Stimulated activated CD4-positive, alpha-beta T cell treated with anti-CD3 and anti-CD28 coated beads, Interleukin-1b, Interleukin-23, amount 100 ng/mL, for 1 hour (primary cell): ENCODE results near the gene ZBTB8OS.
"Not testable (repeated sequence)": the region's sequence is repeated elsewhere in the genome, so short reads cannot be mapped to it uniquely, and the experiment has no call there.

ENCODE experiments used
- DNase-seq, 2 donors: peaks; one replicate each; pipeline ENCODE4 v3.0.0-alpha.2; 2020; ENCODE audit warnings: low read depth in 2 of 2

ZBTB8OS gene

GRCh38 chr1:32650752-32651460 is 556 bp upstream of the ZBTB8OS start, which contains the start of gene RBBP4:
Gene RBBP4, plus strand, starts transcription at chr1:32651208. Its CDS starts 99 bp downstream, at chr1:32651307.
- DNase-seq: peak; percentile 96 to 98

GRCh38 chr1:32647308-32648134 is 2.8 kb downstream of the ZBTB8OS start:
- no peak for DNase-seq

DNA sequence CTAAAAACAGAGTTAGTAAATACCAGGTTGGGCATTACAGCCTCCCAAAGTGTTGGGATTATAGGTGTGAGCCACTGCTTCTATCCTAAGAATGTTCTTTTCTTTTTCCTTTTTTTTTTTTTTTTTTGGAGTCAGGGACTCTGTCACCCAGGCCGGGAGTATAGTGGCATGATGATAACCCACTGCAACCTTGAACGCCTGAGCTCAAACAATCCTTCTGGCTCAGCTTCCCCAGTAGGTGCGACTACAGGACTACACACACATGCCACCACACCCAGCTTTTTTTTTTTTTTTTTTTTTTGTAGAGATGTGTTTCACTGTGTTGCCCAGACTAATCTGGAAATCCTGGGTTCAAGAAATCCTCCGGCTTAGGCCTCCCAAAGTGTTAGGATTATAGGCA is 5.9 kb downstream of the ZBTB8OS start:
- no peak for DNase-seq

GRCh38 chr1:32642292-32642827 is 8.0 kb downstream of the ZBTB8OS start:
- DNase-seq: not testable (repeated sequence)

DNA sequence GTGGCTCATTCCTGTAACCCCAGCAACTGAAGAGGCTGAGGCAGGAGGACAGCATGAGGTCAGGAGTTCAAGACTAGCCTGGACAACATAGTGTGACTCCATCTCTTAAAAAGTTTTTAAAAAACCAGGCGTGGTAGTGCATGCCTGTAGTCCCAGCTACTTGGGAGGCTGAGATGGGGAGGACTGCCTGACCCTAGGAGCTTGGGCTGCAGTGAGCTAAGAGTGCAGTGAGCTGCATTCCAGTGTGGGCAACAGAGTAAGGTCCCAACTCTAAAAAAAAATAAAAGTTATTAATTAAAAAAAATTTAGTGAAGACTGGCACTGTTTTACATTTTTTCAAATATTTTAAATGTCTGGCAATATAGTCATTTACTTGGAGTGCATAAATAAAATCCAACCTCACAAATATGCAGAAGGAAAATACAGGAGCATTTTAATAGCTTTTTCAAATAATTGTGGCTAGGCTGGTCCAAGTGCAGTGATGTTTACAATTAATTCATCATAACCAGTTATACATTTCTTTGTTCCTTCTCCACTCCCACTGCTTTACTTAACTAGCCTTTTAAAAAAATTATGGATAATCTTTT is 10.8 kb downstream of the ZBTB8OS start:
- DNase-seq: no peak

GRCh38 chr1:32636914-32637645 is 13.3 kb downstream of the ZBTB8OS start:
- no peak for DNase-seq

GRCh38 chr1:32635508-32636277 is 14.7 kb downstream of the ZBTB8OS start:
- DNase-seq: no peak

DNA sequence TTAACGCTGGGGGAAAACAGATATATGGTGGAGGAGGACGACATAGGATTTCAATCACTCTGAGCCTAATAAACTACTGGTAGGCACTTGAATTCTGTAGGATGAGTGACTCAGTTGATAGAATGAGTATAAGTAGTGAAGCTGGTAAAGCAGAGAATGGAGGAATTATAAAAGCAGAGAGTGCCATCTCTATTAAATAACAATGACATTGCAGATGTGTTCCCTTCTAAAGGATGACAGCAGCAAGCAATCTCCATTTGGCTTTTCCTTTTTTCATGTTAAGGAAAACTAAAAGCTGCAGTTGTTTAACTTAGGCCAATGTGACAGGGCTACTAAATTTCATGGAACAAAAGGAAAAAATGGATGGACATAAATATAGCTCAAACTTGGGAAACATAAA is 17.5 kb downstream of the ZBTB8OS start:
- no peak for DNase-seq

GRCh38 chr1:32630173-32630572 is 20.2 kb downstream of the ZBTB8OS start:
- not testable (repeated sequence) for DNase-seq

DNA sequence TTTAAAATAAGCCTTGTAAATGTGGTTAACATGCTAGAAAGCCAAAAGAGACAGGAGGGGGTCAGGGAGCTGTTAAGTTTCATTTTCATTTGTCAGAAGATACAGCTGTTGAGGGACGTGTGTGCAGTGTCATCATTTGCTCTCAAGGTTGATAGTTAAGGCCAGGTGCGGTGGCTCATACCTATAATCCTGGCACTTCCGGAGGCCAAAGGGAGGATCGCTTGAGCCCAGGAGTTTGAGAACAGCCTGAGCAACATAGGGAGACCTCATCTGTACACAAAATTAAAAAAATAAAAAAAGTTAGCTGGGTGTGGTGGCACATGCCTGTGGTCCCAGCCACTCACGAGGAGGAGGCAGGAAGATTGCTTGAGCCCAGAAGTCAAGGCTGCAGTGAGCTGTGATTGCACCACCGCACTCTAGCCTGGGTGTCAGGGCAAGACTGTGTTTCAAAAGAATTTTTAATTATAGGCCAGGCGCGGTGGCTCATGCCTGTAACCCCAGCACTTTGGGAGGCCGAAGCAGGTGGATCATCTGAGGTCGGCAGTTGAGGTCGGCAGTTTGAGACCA is 22.7 kb downstream of the ZBTB8OS start:
- no peak for DNase-seq

DNA sequence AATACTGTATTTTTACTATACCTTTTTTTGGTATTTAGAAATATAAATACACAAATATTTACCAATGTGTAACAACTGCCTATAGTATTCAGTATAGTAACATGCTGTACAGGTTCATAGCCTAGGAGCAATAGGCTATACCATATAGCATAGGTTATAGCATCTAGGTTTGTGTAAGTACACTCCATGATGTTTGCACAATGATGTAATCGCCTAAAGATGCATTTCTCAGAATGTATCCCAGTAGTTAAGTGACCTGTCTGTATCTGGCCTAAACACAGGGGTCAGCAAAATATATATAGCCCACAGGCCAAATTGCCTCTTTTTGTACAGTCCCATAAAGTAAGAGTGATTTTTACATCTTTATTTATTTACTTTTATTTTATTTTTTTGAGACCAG is 24.2 kb downstream of the ZBTB8OS start:
- DNase-seq: no peak

DNA sequence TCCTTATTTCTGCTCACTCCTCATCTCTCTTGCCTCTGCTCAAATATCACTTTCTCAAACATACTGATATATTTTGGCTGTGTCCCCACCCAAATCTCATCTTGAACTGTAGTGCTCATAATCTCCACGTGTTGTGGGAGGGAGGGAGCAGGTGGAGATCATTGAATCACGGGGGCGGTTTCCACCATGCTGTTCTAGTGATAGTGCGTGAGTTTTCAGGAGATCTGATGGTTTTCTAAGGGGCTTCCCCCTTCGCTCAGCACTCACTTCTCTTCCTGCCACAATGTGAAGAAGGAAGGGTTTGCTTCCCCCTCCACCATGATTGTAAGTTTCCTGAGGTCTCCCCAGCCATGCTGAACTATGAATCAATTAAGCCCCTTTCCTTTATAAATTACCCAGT is 26.6 kb downstream of the ZBTB8OS start:
- no peak for DNase-seq

DNA sequence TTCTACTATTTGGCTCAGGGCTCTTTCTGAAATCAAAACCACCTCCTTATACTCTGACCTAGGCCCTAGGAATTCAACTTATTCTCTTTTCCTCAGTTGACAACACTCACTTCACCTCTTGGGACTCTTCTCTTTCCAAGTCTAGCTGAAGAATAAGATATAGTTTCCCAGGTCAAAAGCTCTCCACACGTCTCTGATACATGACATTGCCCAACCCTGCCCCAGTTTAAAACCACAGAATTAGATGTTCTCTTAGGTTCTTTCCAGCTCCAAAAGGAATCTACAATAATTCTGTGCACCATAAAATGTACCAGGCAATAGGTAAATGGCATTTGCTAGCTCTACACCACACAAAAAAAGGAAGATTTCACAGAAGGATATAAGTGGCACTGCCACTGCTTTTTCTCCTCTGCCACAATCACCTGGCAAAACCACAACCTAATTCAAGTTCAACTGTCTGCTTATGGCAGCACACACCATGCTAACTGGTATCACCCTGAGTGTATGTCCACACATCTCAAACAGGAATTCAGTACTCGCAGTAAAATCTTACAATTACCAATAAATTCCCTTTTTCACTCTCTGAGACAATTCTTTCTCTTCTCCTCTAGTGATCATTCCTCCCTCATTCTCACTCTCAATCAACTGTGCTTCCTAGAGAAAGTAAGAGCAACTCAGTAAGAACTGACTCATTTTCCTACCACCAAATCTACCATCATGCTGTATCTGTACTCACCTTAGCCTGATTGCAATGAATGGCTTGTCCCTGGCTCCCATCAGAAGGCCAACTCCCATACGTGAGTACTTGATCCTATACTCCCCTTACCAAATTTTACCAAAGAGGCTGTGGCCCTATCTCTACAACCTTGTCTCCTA is 27.3 kb downstream of the ZBTB8OS start:
- DNase-seq: no peak

DNA sequence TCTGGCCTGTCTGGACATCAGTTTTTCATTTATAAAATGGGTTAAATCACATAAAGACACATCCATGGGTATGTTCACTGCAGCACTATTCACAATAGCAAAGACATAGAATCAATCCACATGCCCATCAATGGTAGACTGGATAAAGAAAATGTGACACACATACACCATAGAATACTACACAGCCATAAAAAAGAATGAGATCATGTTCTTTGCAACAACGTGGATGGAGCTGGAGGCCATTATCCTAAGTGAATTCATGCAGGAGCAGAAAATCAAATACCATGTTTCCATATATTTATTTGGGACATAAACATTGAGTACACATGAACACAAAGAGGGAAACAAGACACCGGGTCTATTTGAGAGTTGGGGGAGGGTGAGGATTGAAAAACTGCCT is 28.1 kb downstream of the ZBTB8OS start:
- no peak for DNase-seq

DNA sequence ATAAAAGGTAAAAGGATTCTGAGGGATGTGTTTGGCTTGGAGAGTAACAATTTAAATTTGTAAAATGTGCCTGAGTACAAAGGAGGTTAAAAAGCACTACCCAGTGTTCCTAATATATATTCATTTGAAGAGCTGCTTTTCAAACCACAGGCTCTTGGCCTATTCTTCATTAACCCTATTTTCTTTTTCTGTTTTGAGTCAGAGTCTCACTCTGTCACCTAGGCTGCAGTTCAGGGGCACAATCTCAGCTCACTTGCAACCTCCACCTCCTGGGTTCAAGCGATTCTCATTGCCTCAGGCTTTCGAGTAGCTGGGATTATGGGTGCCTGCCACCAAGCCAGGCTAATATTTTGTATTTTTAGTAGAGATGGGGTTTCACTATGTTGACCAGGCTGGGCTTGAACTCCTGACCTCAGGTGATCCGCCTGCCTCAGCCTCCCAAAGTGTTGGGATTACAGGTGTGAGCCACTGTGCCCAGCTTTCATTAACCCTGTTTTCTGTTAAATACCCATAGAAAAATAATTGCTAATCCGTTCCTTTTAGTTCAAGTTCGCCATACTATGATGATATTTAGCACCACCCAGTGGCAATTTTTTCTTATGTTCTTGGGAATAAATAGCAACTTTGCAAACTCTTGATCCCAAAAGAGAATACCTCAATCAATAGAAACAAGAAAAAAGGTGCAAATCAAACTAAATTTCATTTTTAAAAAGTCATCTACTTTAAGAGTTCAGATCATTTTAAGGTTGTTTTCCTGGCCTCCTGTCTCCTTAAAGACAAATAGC is 30.5 kb downstream of the ZBTB8OS start:
- DNase-seq: no peak

DNA sequence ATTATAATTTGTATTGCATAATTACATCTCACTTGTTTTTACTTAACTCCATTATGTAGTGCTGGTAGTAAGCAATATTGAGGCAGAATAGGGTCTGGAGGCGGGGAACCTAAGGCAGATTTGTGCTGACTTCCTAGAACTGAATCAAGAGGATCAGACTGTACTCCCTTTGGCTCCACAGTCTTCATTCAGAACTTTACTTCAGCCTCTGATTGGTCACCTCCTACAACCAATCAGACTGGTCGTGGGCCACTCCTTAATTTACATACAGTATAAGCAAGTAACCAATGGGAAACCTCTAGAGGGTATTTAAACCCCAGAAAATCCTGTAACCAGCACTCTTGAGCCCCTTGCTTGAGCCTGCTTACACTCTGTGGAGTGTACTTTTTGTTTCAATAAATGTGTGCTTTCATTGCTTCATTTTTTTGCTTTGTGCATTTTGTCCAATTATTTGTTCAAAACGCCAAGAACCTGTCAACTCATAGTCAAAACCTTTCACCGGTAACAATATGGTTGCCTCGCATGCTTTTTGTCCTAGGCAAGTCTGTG is 31.6 kb downstream of the ZBTB8OS start:
- no peak for DNase-seq

GRCh38 chr1:32613472-32613871 is 36.9 kb downstream of the ZBTB8OS start:
- no peak for DNase-seq

DNA sequence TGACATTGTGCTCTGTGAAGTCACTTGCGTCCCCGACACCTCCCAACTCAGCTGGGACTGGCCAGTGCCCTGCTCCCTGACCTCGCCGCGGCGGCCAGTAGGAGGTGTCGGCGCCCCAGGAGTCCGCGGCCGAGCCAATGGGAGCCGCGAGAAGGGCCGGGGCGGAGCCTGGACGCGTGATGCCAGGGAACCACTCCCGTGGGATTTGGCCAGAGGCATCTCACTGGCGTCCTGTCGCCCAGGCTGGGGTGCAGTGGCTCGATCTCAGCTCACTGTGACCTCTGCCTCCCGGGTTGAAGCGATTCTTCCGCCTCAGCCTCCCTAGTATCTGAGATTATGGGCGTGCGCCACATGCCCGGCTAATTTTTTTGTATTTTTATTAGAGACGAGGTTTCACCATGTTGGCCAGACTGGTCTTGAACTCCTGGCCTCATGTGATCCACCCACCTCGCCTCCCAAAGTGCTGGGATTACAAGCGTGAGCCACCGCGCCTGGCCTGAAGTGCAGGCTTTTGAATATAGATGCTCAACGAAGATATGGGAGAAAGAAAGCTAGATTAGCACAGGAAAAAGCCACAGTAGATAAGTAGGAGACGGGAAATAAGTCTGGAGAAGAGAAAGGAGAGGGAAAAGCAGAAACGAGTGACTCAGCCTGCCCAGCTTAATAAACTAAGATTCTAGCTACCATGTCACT is 38.0 kb downstream of the ZBTB8OS start:
- DNase-seq: no peak
